ENCODE results near the gene BTF3L4. TPM values are rescaled to one million over a fixed set of nuclear protein-coding genes. Genes with fewer than 3 reads are reported as not detected.

BTF3L4 gene
- total and polyA plus RNA-seq, 7 experiments from 2014 or later, result 30.4 to 69.1 (median 36.5) TPM

GRCh38 chr1:52123622-52124021, 67.5 kb downstream of the BTF3L4 start:
- Mint-ChIP-seq H3K4me3 (no peak overlapping the region), H3K4me1 (peaks cover 0 to 2% (median 0%) of the 10 kb centered on the region in 7 donors), H3K36me3 (no peaks in the 10 kb centered on the region), H3K27ac (no peak overlapping the region), H3K27me3 (peaks cover 0 to 35% (median 9%) of the 10 kb centered on the region in 5 donors), H3K9me3 (peaks cover 0 to 2% (median 0%) of the 10 kb centered on the region in 11 donors)
- POLR2A ChIA-PET, result no interaction called here
- DNase-seq (no peak), ATAC-seq (no peak)
- Histone ChIP-seq H3K4me3 (ENCODE audit: low read length) (no peak overlapping the region), H3K27me3 (ENCODE audit: control insufficient read depth in 2 of 2, insufficient read depth in 2 of 2, low read length in 2 of 2) (no peaks in the 10 kb centered on the region), H3K27ac (ENCODE audit: low read depth, low read length) (no peak overlapping the region), H3K9me3 (ENCODE audit: control insufficient read depth in 2 of 3, low read length in 3 of 3) (no peaks in the 10 kb centered on the region), H3K36me3 (ENCODE audit: control insufficient read depth in 2 of 3, insufficient read depth in 3 of 3, low read length in 3 of 3) (no peaks in the 10 kb centered on the region), H3K4me1 (ENCODE audit: control insufficient read depth in 2 of 2, insufficient read depth in 2 of 2, low read length in 2 of 2) (no peaks in the 10 kb centered on the region)
- CTCF ChIA-PET, result no interaction called here
- intact Hi-C loops (cut with micrococcal nuclease), result no loop called here

- no peak overlapping the region for H3K27ac ChIP-seq (ENCODE audit: low read depth, low read length)
- Mint-ChIP-seq H3K36me3 (no peaks in the 10 kb centered on the region), H3K9me3 (peaks cover 0 to 2% (median 0%) of the 10 kb centered on the region in 11 donors), H3K27ac (no peak overlapping the region), H3K4me3 (no peak overlapping the region), H3K4me1 (peaks cover 0 to 2% (median 0%) of the 10 kb centered on the region in 7 donors), H3K27me3 (peaks cover 0 to 44% (median 9%) of the 10 kb centered on the region in 5 donors)
- POLR2A ChIA-PET, result no interaction called here
- no peaks in the 10 kb centered on the region for H3K36me3 ChIP-seq (ENCODE audit: control insufficient read depth in 2 of 3, insufficient read depth in 3 of 3, low read length in 3 of 3)
- CTCF ChIA-PET, result no interaction called here
- H3K4me3 ChIP-seq (ENCODE audit: low read length), result no peak overlapping the region
- intact Hi-C loops (cut with micrococcal nuclease), result loop anchor here (5.0 kb wide), 2 partner anchors 241 to 561 kb away; partner anchors contain the start of gene CC2D1B (in 1 of the 2)
- DNase-seq (no peak), ATAC-seq (no peak)
- H3K9me3 ChIP-seq (ENCODE audit: control insufficient read depth in 2 of 3, low read length in 3 of 3), result no peaks in the 10 kb centered on the region
- H3K27me3 ChIP-seq (ENCODE audit: control insufficient read depth in 2 of 2, insufficient read depth in 2 of 2, low read length in 2 of 2), result no peaks in the 10 kb centered on the region
- H3K4me1 ChIP-seq (ENCODE audit: control insufficient read depth in 2 of 2, insufficient read depth in 2 of 2, low read length in 2 of 2), result no peaks in the 10 kb centered on the region
Observed at GRCh38 chr1:52125736-52126359, 69.8 kb downstream of the BTF3L4 start.

GRCh38 chr1:52127181-52128180, 71.4 kb downstream of the BTF3L4 start:
- DNase-seq, result peak in 3 of 9 donors; percentile 14 to 27 (median 25)
- H3K36me3 Mint-ChIP-seq, result no peaks in the 10 kb centered on the region
- Histone ChIP-seq H3K4me3 (ENCODE audit: low read length) (no peak overlapping the region), H3K36me3 (ENCODE audit: control insufficient read depth in 2 of 3, insufficient read depth in 3 of 3, low read length in 3 of 3) (no peaks in the 10 kb centered on the region), H3K27me3 (ENCODE audit: control insufficient read depth in 2 of 2, insufficient read depth in 2 of 2, low read length in 2 of 2) (no peaks in the 10 kb centered on the region), H3K4me1 (ENCODE audit: control insufficient read depth in 2 of 2, insufficient read depth in 2 of 2, low read length in 2 of 2) (no peaks in the 10 kb centered on the region), H3K27ac (ENCODE audit: low read depth, low read length) (no peak overlapping the region), H3K9me3 (ENCODE audit: control insufficient read depth in 2 of 3, low read length in 3 of 3) (no peaks in the 10 kb centered on the region)
- H3K4me1 Mint-ChIP-seq, result peaks cover 0 to 4% (median 0%) of the 10 kb centered on the region in 7 donors
- peaks cover 0 to 2% (median 0%) of the 10 kb centered on the region in 11 donors for H3K9me3 Mint-ChIP-seq
- H3K27me3 Mint-ChIP-seq, result peaks cover 0 to 47% (median 9%) of the 10 kb centered on the region in 5 donors
- no peak overlapping the region for H3K4me3 Mint-ChIP-seq
- peak; percentile 64 for ATAC-seq
- ChIA-PET CTCF (interaction anchor here (0.6 to 2.6 kb wide), 2 partner anchors 169 to 552 kb away, joined by 5 to 12 read pairs; no protein-coding TSS in a partner anchor), POLR2A (interaction anchor here (1.1 kb wide), 1 partner anchor 169 kb away, joined by 3 read pairs; no protein-coding TSS in a partner anchor)
- H3K27ac Mint-ChIP-seq, result no peak overlapping the region
- intact Hi-C loops (cut with micrococcal nuclease), result loop anchor here (1.0 to 5.0 kb wide), 5 partner anchors 15 to 560 kb away; partner anchors contain the start of genes CC2D1B (in 1 of the 2) and ZFYVE9 (in 1 of the 2)

GRCh38 chr1:52139817-52140540, 83.9 kb downstream of the BTF3L4 start:
- H3K36me3 ChIP-seq (ENCODE audit: control insufficient read depth in 2 of 3, insufficient read depth in 3 of 3, low read length in 3 of 3), result no peaks in the 10 kb centered on the region
- H3K27me3 Mint-ChIP-seq, result peaks cover 0 to 40% (median 0%) of the 10 kb centered on the region in 5 donors
- POLR2A ChIA-PET, result interaction anchor here (0.6 to 1.3 kb wide), 6 partner anchors 83 to 546 kb away, joined by 3 to 5 read pairs (median 3); partner anchors contain the start of gene BTF3L4
- peak; percentile 36 for ATAC-seq
- peak overlapping the region; percentile 19 to 89 (median 68) for H3K4me3 Mint-ChIP-seq
- peaks cover 6 to 24% of the 10 kb centered on the region in 2 donors for H3K4me1 ChIP-seq (ENCODE audit: control insufficient read depth in 2 of 2, insufficient read depth in 2 of 2, low read length in 2 of 2)
- H3K27ac ChIP-seq (ENCODE audit: low read depth, low read length), result no peak overlapping the region
- no peaks in the 10 kb centered on the region for H3K27me3 ChIP-seq (ENCODE audit: control insufficient read depth in 2 of 2, insufficient read depth in 2 of 2, low read length in 2 of 2)
- DNase-seq, result peak in 1 of 9 donors; percentile 22
- peaks cover 0 to 2% (median 0%) of the 10 kb centered on the region in 11 donors for H3K9me3 Mint-ChIP-seq
- peak overlapping the region; percentile 5 for H3K4me3 ChIP-seq (ENCODE audit: low read length)
- peak overlapping the region in 5 of 9 donors; percentile 1 to 78 (median 12) for H3K27ac Mint-ChIP-seq
- no peaks in the 10 kb centered on the region for H3K9me3 ChIP-seq (ENCODE audit: control insufficient read depth in 2 of 3, low read length in 3 of 3)
- H3K4me1 Mint-ChIP-seq, result peaks cover 25 to 43% (median 38%) of the 10 kb centered on the region in 7 donors
- H3K36me3 Mint-ChIP-seq, result no peaks in the 10 kb centered on the region
- intact Hi-C loops (cut with micrococcal nuclease), result loop anchor here (2.0 to 10.0 kb wide), 6 partner anchors 157 to 412 kb away; partner anchors contain the start of genes CC2D1B (in 1 of the 2), ORC1 (in 1 of the 2), PRPF38A (in 1 of the 2) and TUT4 (in 1 of the 2)
- CTCF ChIA-PET, result interaction anchor here (0.6 to 0.7 kb wide), 2 partner anchors 157 to 392 kb away, joined by 3 to 4 read pairs; no protein-coding TSS in a partner anchor

Other genes with a start within 250 kb of the BTF3L4 start
- 100 to 1,000 TPM in 4 of 5 experiments, 10 to 100 TPM in 1; 93.1 to 194 (median 122) TPM for gene NRDC, start 177.6 kb upstream of the BTF3L4 start, total RNA-seq
- gene NRDC, start 177.6 kb upstream of the BTF3L4 start, polyA plus RNA-seq, result 10 to 100 TPM; 58.5 to 71.5 TPM
- under 1 TPM in 1 of 5 experiments, not detected in 4; 0.03 TPM for gene RAB3B, start 65.6 kb upstream of the BTF3L4 start, total RNA-seq
- gene RAB3B, start 65.6 kb upstream of the BTF3L4 start, polyA plus RNA-seq, result not detected
- 10 to 100 TPM; 14.5 to 23.5 (median 16.5) TPM for gene KTI12, start 22.5 kb upstream of the BTF3L4 start, total RNA-seq
- 10 to 100 TPM; 29.9 to 39.4 TPM for gene KTI12, start 22.5 kb upstream of the BTF3L4 start, polyA plus RNA-seq
- 10 to 100 TPM; 27.2 to 43.7 (median 28.5) TPM for gene TXNDC12, start 1.1 kb upstream of the BTF3L4 start, total RNA-seq
- gene TXNDC12, start 1.1 kb upstream of the BTF3L4 start, polyA plus RNA-seq, result 10 to 100 TPM; 61.9 to 83.8 TPM
- 10 to 100 TPM in 2 of 5 experiments, 1 to 10 TPM in 3; 1.8 to 13.9 (median 7.6) TPM for gene ZFYVE9, start 85.8 kb downstream of the BTF3L4 start, total RNA-seq
- gene ZFYVE9, start 85.8 kb downstream of the BTF3L4 start, polyA plus RNA-seq, result 1 to 10 TPM; 1.8 to 3.0 TPM